Endothelial cell (in vitro differentiated cells): Measurements from ENCODE around the gene MARCHF3. TPM values are rescaled to one million over a fixed set of nuclear protein-coding genes. Genes with fewer than 3 reads are reported as not detected.

ENCODE experiments used
- DNase-seq: peaks from one replicate; pipeline ENCODE4 v3.0.0; 2021; ENCODE audit warnings: low spot score
- H3K27ac Mint-ChIP-seq: one replicate; pipeline ENCODE4 v1.8.0; 2021; ENCODE audit warnings: mixed read lengths, inconsistent platforms; ENCODE audit not compliant: unreplicated experiment
- H3K27me3 Mint-ChIP-seq: one replicate; pipeline ENCODE4 v1.8.0; 2021; ENCODE audit warnings: mild to moderate bottlenecking, moderate library complexity, mixed read lengths, inconsistent platforms; ENCODE audit not compliant: unreplicated experiment
- H3K36me3 Mint-ChIP-seq: one replicate; pipeline ENCODE4 v1.8.0; 2021; ENCODE audit warnings: mild to moderate bottlenecking, low read depth, mixed read lengths, inconsistent platforms; ENCODE audit not compliant: unreplicated experiment
- H3K4me1 Mint-ChIP-seq: one replicate; pipeline ENCODE4 v1.8.0; 2021; ENCODE audit warnings: mild to moderate bottlenecking, mixed read lengths, inconsistent platforms; ENCODE audit not compliant: unreplicated experiment
- H3K4me3 Mint-ChIP-seq: one replicate; pipeline ENCODE4 v1.8.0; 2021; ENCODE audit warnings: mild to moderate bottlenecking, mixed read lengths, inconsistent platforms; ENCODE audit not compliant: unreplicated experiment
- H3K9me3 Mint-ChIP-seq: one replicate; pipeline ENCODE4 v1.8.0; 2021; ENCODE audit warnings: mixed read lengths, inconsistent platforms; ENCODE audit not compliant: unreplicated experiment
- CTCF ChIP-seq: fragments of 200-600 bp; sonication (generic); IDR thresholded peaks from one replicate; pipeline ENCODE4 v1.5.0; 2021; ENCODE audit warnings: antibody characterized with exemption; ENCODE audit not compliant: unreplicated experiment
- total RNA-seq: library from RNA; stranded (reverse); fragmentation: NEBNext Ultra II Directional; extraction: Animal tissue kit (Norgen Biotek cat#: 25700); gene quantifications from one replicate; pipeline ENCODE4 v1.2.1, GENCODE V29; 2021; ENCODE audit not compliant: unreplicated experiment

The MARCHF3 gene
- total RNA-seq, 1 donor from 2014 or later: 47.9 TPM

GRCh38 chr5:126917918-126918614, 112.3 kb downstream of the MARCHF3 start:
- no peaks in the 10 kb centered on the region for H3K27me3 Mint-ChIP-seq
- peaks cover 9% of the 10 kb centered on the region for H3K36me3 Mint-ChIP-seq
- no peaks in the 10 kb centered on the region for H3K9me3 Mint-ChIP-seq
- peaks cover 56% of the 10 kb centered on the region for H3K4me1 Mint-ChIP-seq
- no peak overlapping the region for H3K4me3 Mint-ChIP-seq
- no peak for DNase-seq
- peak overlapping the region; percentile 98 for H3K27ac Mint-ChIP-seq
- no peak for TF ChIP-seq CTCF

- TF ChIP-seq CTCF: no peak
- H3K27me3 Mint-ChIP-seq: no peaks in the 10 kb centered on the region
Observed at GRCh38 chr5:126915496-126915895, 114.9 kb downstream of the MARCHF3 start.

GRCh38 chr5:126914801-126915436, 115.4 kb downstream of the MARCHF3 start:
- Mint-ChIP-seq H3K36me3 (peaks cover 35% of the 10 kb centered on the region), H3K27me3 (peaks cover 3% of the 10 kb centered on the region), H3K4me3 (peak overlapping the region; percentile 28), H3K27ac (no peak overlapping the region), H3K9me3 (no peaks in the 10 kb centered on the region), H3K4me1 (peaks cover 30% of the 10 kb centered on the region)
- DNase-seq: no peak
- no peak for TF ChIP-seq CTCF

More at GRCh38 chr5:126915496-126915895, 114.9 kb downstream of the MARCHF3 start:
- Mint-ChIP-seq H3K4me1 (peaks cover 35% of the 10 kb centered on the region), H3K27ac (no peak overlapping the region), H3K4me3 (peak overlapping the region; percentile 25), H3K9me3 (no peaks in the 10 kb centered on the region), H3K36me3 (peaks cover 29% of the 10 kb centered on the region)
- no peak for DNase-seq

GRCh38 chr5:126912616-126913200, 117.7 kb downstream of the MARCHF3 start:
- Mint-ChIP-seq H3K4me1 (peaks cover 9% of the 10 kb centered on the region), H3K9me3 (peaks cover 6% of the 10 kb centered on the region), H3K27me3 (peaks cover 5% of the 10 kb centered on the region), H3K36me3 (peaks cover 53% of the 10 kb centered on the region), H3K27ac (no peak overlapping the region), H3K4me3 (peak overlapping the region; percentile 7)
- DNase-seq: no peak
- no peak for TF ChIP-seq CTCF

- peak overlapping the region; percentile 76 for H3K4me3 Mint-ChIP-seq
Observed at GRCh38 chr5:126911986-126912385, 118.4 kb downstream of the MARCHF3 start.

More at GRCh38 chr5:126911986-126912385, 118.4 kb downstream of the MARCHF3 start:
- Mint-ChIP-seq H3K9me3 (peaks cover 6% of the 10 kb centered on the region), H3K36me3 (peaks cover 53% of the 10 kb centered on the region), H3K27me3 (peaks cover 5% of the 10 kb centered on the region), H3K4me1 (peaks cover 4% of the 10 kb centered on the region), H3K27ac (no peak overlapping the region)
- DNase-seq: no peak
- TF ChIP-seq CTCF: no peak
